ENCODE results near the gene PIK3C2G. TPM values are rescaled to one million over a fixed set of nuclear protein-coding genes. Genes with fewer than 3 reads are reported as not detected.

Gene PIK3C2G
- total RNA-seq, 1 donor from 2014 or later = 1.7 TPM

- no peak overlapping the region for H3K4me3 ChIP-seq
- no peaks in the 10 kb centered on the region for H3K36me3 ChIP-seq
- TF ChIP-seq POLR2AphosphoS5 (IDR thresholded peaks at IDR 0.05; ENCODE audit: insufficient read depth in 1 of 2, low read depth in 1 of 2) = no peak
- TF ChIP-seq CTCF (IDR thresholded peaks at IDR 0.05) = no peak
- TF ChIP-seq POLR2A (IDR thresholded peaks at IDR 0.05) = no peak
- no peak for DNase-seq (ENCODE audit: extremely low spot score in 2 of 2)
- no peaks in the 10 kb centered on the region for H3K9me3 ChIP-seq
- H3K27ac ChIP-seq = no peak overlapping the region
- no peaks in the 10 kb centered on the region for H3K27me3 ChIP-seq
- intact Hi-C loops (cut with DNase I) = no loop called here
- H3K4me1 ChIP-seq = no peaks in the 10 kb centered on the region
Observed at GRCh38 chr12:18562531-18562930, 301.2 kb downstream of the PIK3C2G start.

GRCh38 chr12:18564306-18564705, 303.0 kb downstream of the PIK3C2G start:
- intact Hi-C loops (cut with DNase I) = no loop called here
- no peak overlapping the region for H3K27ac ChIP-seq
- no peak for TF ChIP-seq POLR2A (IDR thresholded peaks at IDR 0.05)

GRCh38 chr12:18567787-18568186, 306.5 kb downstream of the PIK3C2G start:
- DNase-seq (ENCODE audit: extremely low spot score in 2 of 2) = no peak
- H3K4me3 ChIP-seq = no peak overlapping the region

More at GRCh38 chr12:18564306-18564705, 303.0 kb downstream of the PIK3C2G start:
- no peaks in the 10 kb centered on the region for H3K9me3 ChIP-seq
- H3K27me3 ChIP-seq = no peaks in the 10 kb centered on the region
- no peak for DNase-seq (ENCODE audit: extremely low spot score in 2 of 2)
- H3K36me3 ChIP-seq = no peaks in the 10 kb centered on the region
- no peak overlapping the region for H3K4me3 ChIP-seq
- H3K4me1 ChIP-seq = peaks cover 11% of the 10 kb centered on the region

GRCh38 chr12:18570543-18570942, 309.2 kb downstream of the PIK3C2G start:
- TF ChIP-seq CTCF (IDR thresholded peaks at IDR 0.05) = no peak
- no peak for TF ChIP-seq POLR2AphosphoS5 (IDR thresholded peaks at IDR 0.05; ENCODE audit: insufficient read depth in 1 of 2, low read depth in 1 of 2)
- TF ChIP-seq POLR2A (IDR thresholded peaks at IDR 0.05) = no peak
- DNase-seq (ENCODE audit: extremely low spot score in 2 of 2) = no peak
- Histone ChIP-seq H3K9me3 (no peaks in the 10 kb centered on the region), H3K4me3 (no peak overlapping the region), H3K27ac (no peak overlapping the region), H3K27me3 (no peaks in the 10 kb centered on the region), H3K36me3 (no peaks in the 10 kb centered on the region), H3K4me1 (peaks cover 11% of the 10 kb centered on the region)
- intact Hi-C loops (cut with DNase I) = no loop called here

More at GRCh38 chr12:18567787-18568186, 306.5 kb downstream of the PIK3C2G start:
- no peak overlapping the region for H3K27ac ChIP-seq
- no peak for TF ChIP-seq CTCF (IDR thresholded peaks at IDR 0.05)
- no peak for TF ChIP-seq POLR2A (IDR thresholded peaks at IDR 0.05)
- TF ChIP-seq POLR2AphosphoS5 (IDR thresholded peaks at IDR 0.05; ENCODE audit: insufficient read depth in 1 of 2, low read depth in 1 of 2) = no peak
- no peaks in the 10 kb centered on the region for H3K9me3 ChIP-seq
- H3K27me3 ChIP-seq = no peaks in the 10 kb centered on the region
- H3K4me1 ChIP-seq = peaks cover 11% of the 10 kb centered on the region
- no peaks in the 10 kb centered on the region for H3K36me3 ChIP-seq
- intact Hi-C loops (cut with DNase I) = no loop called here

GRCh38 chr12:18576104-18576626, 314.8 kb downstream of the PIK3C2G start:
- Histone ChIP-seq H3K27me3 (no peaks in the 10 kb centered on the region), H3K36me3 (no peaks in the 10 kb centered on the region)
- no peak for DNase-seq (ENCODE audit: extremely low spot score in 2 of 2)

More at GRCh38 chr12:18576104-18576626, 314.8 kb downstream of the PIK3C2G start:
- Histone ChIP-seq H3K4me3 (no peak overlapping the region), H3K4me1 (no peaks in the 10 kb centered on the region), H3K9me3 (no peaks in the 10 kb centered on the region), H3K27ac (no peak overlapping the region)
- TF ChIP-seq CTCF (IDR thresholded peaks at IDR 0.05) (no peak), POLR2A (IDR thresholded peaks at IDR 0.05) (no peak), POLR2AphosphoS5 (IDR thresholded peaks at IDR 0.05; ENCODE audit: insufficient read depth in 1 of 2, low read depth in 1 of 2) (no peak)
- intact Hi-C loops (cut with DNase I) = no loop called here

All from vagina (tissue), 2 donors.